ENCODE measurements around the gene SMYD3. TPM values are rescaled to one million over a fixed set of nuclear protein-coding genes. Genes with fewer than 3 reads are reported as not detected.

Gene SMYD3
- total RNA-seq, 1 experiment from 2014 or later: 25.5 TPM

DNA sequence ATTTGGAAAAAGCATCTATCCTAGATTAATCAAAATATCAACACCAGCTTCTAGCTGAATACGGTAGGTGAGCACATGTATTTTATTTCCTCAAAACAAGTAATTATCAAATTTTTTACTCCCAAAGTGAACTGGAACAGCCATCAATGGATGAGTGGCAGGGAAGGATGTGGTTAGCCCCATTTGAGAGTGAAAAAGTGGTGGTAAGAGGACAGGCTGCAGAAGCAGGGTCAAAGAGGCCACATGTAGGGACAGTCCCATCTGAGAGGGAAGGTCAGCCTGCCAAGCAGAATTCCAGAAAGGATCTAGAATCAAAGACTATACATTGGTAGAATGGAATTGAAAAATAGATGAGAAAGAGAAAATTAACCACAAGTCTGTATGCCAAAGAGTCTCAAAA, 163.8 kb downstream of the SMYD3 start:
- Histone ChIP-seq H3K9ac (ENCODE audit: extremely low read depth, insufficient read length, low read length) (no peak overlapping the region), H2BK120ac (ENCODE audit: low read depth, low read length, poor library complexity, severe bottlenecking) (no peak overlapping the region), H4K91ac (ENCODE audit: insufficient read length, low read depth, low read length) (no peak overlapping the region), H2BK15ac (ENCODE audit: low read depth, low read length) (no peak overlapping the region), H2AFZ (ENCODE audit: low read length) (no peak overlapping the region), H2BK12ac (ENCODE audit: insufficient read length, low read depth, low read length) (no peak overlapping the region), H2BK5ac (ENCODE audit: insufficient read length, low read length) (no peak overlapping the region), H3K23me2 (ENCODE audit: insufficient read length, low read depth, low read length, poor library complexity, severe bottlenecking) (no peaks in the 10 kb centered on the region), H3K79me2 (ENCODE audit: insufficient read depth, low read length) (no peaks in the 10 kb centered on the region), H4K20me1 (ENCODE audit: control insufficient read depth, insufficient read depth, insufficient read length) (no peaks in the 10 kb centered on the region), H3K23ac (ENCODE audit: insufficient read length, low read depth, low read length) (no peak overlapping the region), H3T11ph (ENCODE audit: low read length) (no peak overlapping the region), H2BK20ac (ENCODE audit: low read depth, low read length, poor library complexity, severe bottlenecking) (no peak overlapping the region), H3K14ac (ENCODE audit: insufficient read depth, low read length) (no peak overlapping the region), H3K56ac (ENCODE audit: insufficient read length, low read depth, low read length) (no peak overlapping the region), H3K27me3 (ENCODE audit: insufficient read depth, low read length) (no peaks in the 10 kb centered on the region), H3K4me1 (ENCODE audit: insufficient read depth, low read length) (no peaks in the 10 kb centered on the region), H3K4me2 (ENCODE audit: insufficient read depth, insufficient read length, low read length) (no peak overlapping the region), H3K18ac (ENCODE audit: insufficient read length, low read depth, low read length) (no peak overlapping the region), H4K8ac (replicated peaks; ENCODE audit: insufficient read length, low read depth, low read length) (no peak overlapping the region), H4K5ac (ENCODE audit: insufficient read length, low read depth, low read length) (no peak overlapping the region), H3K9me3 (ENCODE audit: control insufficient read depth, low read depth, low read length) (no peaks in the 10 kb centered on the region), H3K4ac (ENCODE audit: low read depth, low read length) (no peak overlapping the region), H2AK5ac (ENCODE audit: insufficient read length, low read length) (no peak overlapping the region), H3K79me1 (ENCODE audit: insufficient read depth, low read depth, low read length, poor library complexity, severe bottlenecking) (no peaks in the 10 kb centered on the region), H3K27ac (ENCODE audit: insufficient read length, low read depth, low read length) (no peak overlapping the region)
- no peak overlapping the region for H3K27ac Mint-ChIP-seq
- no peaks in the 10 kb centered on the region for H3K36me3 Mint-ChIP-seq (ENCODE audit: insufficient read depth in 1 of 3, low read depth in 3 of 3)
- TF ChIP-seq, protein P1, sequence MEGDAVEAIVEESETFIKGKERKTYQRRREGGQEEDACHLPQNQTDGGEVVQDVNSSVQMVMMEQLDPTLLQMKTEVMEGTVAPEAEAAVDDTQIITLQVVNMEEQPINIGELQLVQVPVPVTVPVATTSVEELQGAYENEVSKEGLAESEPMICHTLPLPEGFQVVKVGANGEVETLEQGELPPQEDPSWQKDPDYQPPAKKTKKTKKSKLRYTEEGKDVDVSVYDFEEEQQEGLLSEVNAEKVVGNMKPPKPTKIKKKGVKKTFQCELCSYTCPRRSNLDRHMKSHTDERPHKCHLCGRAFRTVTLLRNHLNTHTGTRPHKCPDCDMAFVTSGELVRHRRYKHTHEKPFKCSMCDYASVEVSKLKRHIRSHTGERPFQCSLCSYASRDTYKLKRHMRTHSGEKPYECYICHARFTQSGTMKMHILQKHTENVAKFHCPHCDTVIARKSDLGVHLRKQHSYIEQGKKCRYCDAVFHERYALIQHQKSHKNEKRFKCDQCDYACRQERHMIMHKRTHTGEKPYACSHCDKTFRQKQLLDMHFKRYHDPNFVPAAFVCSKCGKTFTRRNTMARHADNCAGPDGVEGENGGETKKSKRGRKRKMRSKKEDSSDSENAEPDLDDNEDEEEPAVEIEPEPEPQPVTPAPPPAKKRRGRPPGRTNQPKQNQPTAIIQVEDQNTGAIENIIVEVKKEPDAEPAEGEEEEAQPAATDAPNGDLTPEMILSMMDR (conservative IDR thresholded peaks at IDR 0.05): no peak
- DNase-seq: no peak
- no peaks in the 10 kb centered on the region for H3K27me3 Mint-ChIP-seq (ENCODE audit: low read depth)
- WGBS (ENCODE audit: extremely low coverage, insufficient read length, low lambda C conversion rate): no CpG with 5 or more reads among the region's 1 CpG
- 0 out of 4 replicates have a peak, but pooled peaks cover 0 to 4% of the 10 kb centered on the region in 2 experiments for H3K4me1 Mint-ChIP-seq
- H3K4me3 Mint-ChIP-seq: no peak overlapping the region
- no peaks in the 10 kb centered on the region for H3K9me3 Mint-ChIP-seq

All from H9 (cell line).